Mucosa of rectum (tissue), 2 donors: ENCODE measurements around the gene GMEB2.

Experiments
- H3K27ac ChIP-seq, 2 donors: one replicate each; pipeline ENCODE4 v1.7.0; 2013; ENCODE audit warnings: inconsistent platforms in 2 of 2, low read depth in 2 of 2, low read length in 2 of 2
- H3K27me3 ChIP-seq, 2 donors: one replicate each; pipeline ENCODE4 v1.7.0; 2013; ENCODE audit warnings: low read length in 2 of 2; ENCODE audit not compliant: control insufficient read depth in 2 of 2, insufficient read depth in 2 of 2
- H3K36me3 ChIP-seq, 2 donors: one replicate each; pipeline ENCODE4 v1.7.0; 2013; ENCODE audit warnings: low read length in 2 of 2; ENCODE audit not compliant: control insufficient read depth in 2 of 2, insufficient read depth in 2 of 2
- H3K4me1 ChIP-seq, 2 donors: one replicate each; pipeline ENCODE4 v1.7.0; 2013; ENCODE audit warnings: low read length in 2 of 2, mild to moderate bottlenecking in 1 of 2; ENCODE audit not compliant: control insufficient read depth in 2 of 2, insufficient read depth in 2 of 2
- H3K4me3 ChIP-seq, 2 donors: one replicate each; pipeline ENCODE4 v1.7.0; 2013; ENCODE audit warnings: low read length in 2 of 2
- H3K9ac ChIP-seq, 2 donors: one replicate each; pipeline ENCODE4 v1.7.0; 2013; ENCODE audit warnings: low read length in 2 of 2, low read depth in 1 of 2, mild to moderate bottlenecking in 1 of 2
- H3K9me3 ChIP-seq, 2 donors: one replicate each; pipeline ENCODE4 v1.7.0; 2013; ENCODE audit warnings: low read length in 2 of 2; ENCODE audit not compliant: control insufficient read depth in 2 of 2
- donor health status: healthy.
- donor health status: Normal muscosa, but diverticular disease.

The GMEB2 gene

GRCh38 chr20:63539092-63539430, 87.8 kb downstream of the GMEB2 start:
- no peaks in the 10 kb centered on the region for H3K36me3 ChIP-seq
- H3K4me3 ChIP-seq, result peak overlapping the region in 1 of 2 donors; percentile 28
- H3K27me3 ChIP-seq, result no peaks in the 10 kb centered on the region
- no peaks in the 10 kb centered on the region for H3K9me3 ChIP-seq
- peak overlapping the region; percentile 99 for H3K27ac ChIP-seq
- peak overlapping the region in 1 of 2 donors; percentile 28 for H3K9ac ChIP-seq
- peaks cover 24 to 40% of the 10 kb centered on the region in 2 donors for H3K4me1 ChIP-seq

- peak overlapping the region; percentile 63 to 99 for H3K9ac ChIP-seq
- H3K4me3 ChIP-seq, result peak overlapping the region; percentile 78 to 80
Measured at GRCh38 chr20:63538204-63539091, 88.5 kb downstream of the GMEB2 start.

More at GRCh38 chr20:63538204-63539091, 88.5 kb downstream of the GMEB2 start:
- no peaks in the 10 kb centered on the region for H3K36me3 ChIP-seq
- peak overlapping the region; percentile 99 for H3K27ac ChIP-seq
- peaks cover 28 to 45% of the 10 kb centered on the region in 2 donors for H3K4me1 ChIP-seq
- H3K9me3 ChIP-seq, result no peaks in the 10 kb centered on the region
- H3K27me3 ChIP-seq, result no peaks in the 10 kb centered on the region
